ENCODE results near the gene TSHZ1. TPM values are rescaled to one million over a fixed set of nuclear protein-coding genes. Genes with fewer than 3 reads are reported as not detected.

Gene TSHZ1
- polyA plus RNA-seq, 1 of the 3 experiments (the other 2 are of a cell fraction) = 2.6 TPM

- TF ChIP-seq POLR2AphosphoS5 (IDR thresholded peaks at IDR 0.05; ENCODE audit: low read depth, low read length) (no peak), GABPA (IDR thresholded peaks at IDR 0.05; ENCODE audit: low read depth) (no peak), FOXM1 (IDR thresholded peaks at IDR 0.05; ENCODE audit: low read depth) (no peak), TAF1 (IDR thresholded peaks at IDR 0.05; ENCODE audit: borderline replicate concordance, low read depth, low read length) (no peak), RFX5 (IDR thresholded peaks at IDR 0.05; ENCODE audit: low read length) (no peak), CHD2 (IDR thresholded peaks at IDR 0.05; ENCODE audit: low read length, partially characterized antibody) (no peak)
These were observed 109.9 kb downstream of the TSHZ1 start (continued) for GRCh38 chr18:75320506-75320905.

GRCh38 chr18:75321431-75321830 is 110.8 kb downstream of the TSHZ1 start:
- H3F3A ChIP-seq (replicated peaks; ENCODE audit: insufficient read depth) = no peaks in the 10 kb centered on the region
- no peak overlapping the region for H2AFZ ChIP-seq (ENCODE audit: low read depth)
- peaks cover 7% of the 10 kb centered on the region; the same call in 1 of the 2 replicates for H3K9me3 ChIP-seq
- TF ChIP-seq ZBTB33 (IDR thresholded peaks at IDR 0.05; ENCODE audit: borderline replicate concordance, low read depth) (no peak), USF2 (IDR thresholded peaks at IDR 0.05; ENCODE audit: borderline replicate concordance, low read depth, low read length) (no peak), NFIC (IDR thresholded peaks at IDR 0.05; ENCODE audit: borderline replicate concordance) (no peak), POLR2AphosphoS5 (IDR thresholded peaks at IDR 0.05; ENCODE audit: low read depth, low read length) (no peak), RXRA (IDR thresholded peaks at IDR 0.05; ENCODE audit: borderline replicate concordance, low read depth) (no peak), CTCF (IDR thresholded peaks at IDR 0.05) (no peak), SMC3 (IDR thresholded peaks at IDR 0.05; ENCODE audit: low read depth, low read length) (no peak), EP300 (IDR thresholded peaks at IDR 0.05; ENCODE audit: borderline replicate concordance in 1 of 2, low read depth in 1 of 2, low read length in 1 of 2) (no peak), EZH2phosphoT487 (IDR thresholded peaks at IDR 0.05; ENCODE audit: borderline replicate concordance, low read depth) (no peak)
- CTCF ChIA-PET = no interaction called here
- 47% methylated on average over 6 of the region's 6 CpGs for WGBS (ENCODE audit: low lambda C conversion rate)
- H3K4me1 ChIP-seq (ENCODE audit: control insufficient read depth in 1 of 2, insufficient read depth in 2 of 2, low read depth in 1 of 2, low read length in 1 of 2) = no peaks in the 10 kb centered on the region; a peak in 1 of 4 replicates
- POLR2A ChIA-PET = interaction anchor here (0.6 kb wide), 1 partner anchor 10 kb away, joined by 3 read pairs; no protein-coding TSS in a partner anchor
- H3K27me3 ChIP-seq (ENCODE audit: insufficient read depth) = no peaks in the 10 kb centered on the region
- H3K4me2 ChIP-seq = no peak overlapping the region
- no peaks in the 10 kb centered on the region for H3K79me2 ChIP-seq (ENCODE audit: insufficient read depth)
- H3K27ac ChIP-seq (ENCODE audit: low read depth in 2 of 2, low read length in 1 of 2) = no peak overlapping the region
- no peak overlapping the region for H3K4me3 ChIP-seq (ENCODE audit: low read depth in 2 of 2, low read length in 1 of 2)
- H3K9me2 ChIP-seq = no peaks in the 10 kb centered on the region
- DNase-seq = no peak
- no peaks in the 10 kb centered on the region for H4K20me1 ChIP-seq (ENCODE audit: insufficient read depth)
- H3K36me3 ChIP-seq (replicated peaks in 1 of 2; ENCODE audit: control insufficient read depth in 1 of 2, insufficient read depth in 2 of 2, low read length in 1 of 2) = no peaks in the 10 kb centered on the region
- no peak overlapping the region for H3K9ac ChIP-seq

Data from SK-N-SH (cell line).